Stomach smooth muscle (tissue), 2 donors: ENCODE data around the gene RPL31.

Source experiments
- H3K27ac ChIP-seq: one replicate; pipeline ENCODE4 v1.7.0; 2013; ENCODE audit warnings: mild to moderate bottlenecking, low read length, inconsistent platforms
- H3K27me3 ChIP-seq, 2 donors: one replicate each; pipeline ENCODE4 v1.7.0; 2013; ENCODE audit warnings: low read length in 2 of 2; ENCODE audit not compliant: insufficient read depth in 2 of 2, control insufficient read depth in 1 of 2
- H3K36me3 ChIP-seq, 2 donors: one replicate each; pipeline ENCODE4 v1.7.0; 2013; ENCODE audit warnings: low read length in 2 of 2; ENCODE audit not compliant: control insufficient read depth in 2 of 2, insufficient read depth in 2 of 2
- H3K4me1 ChIP-seq: one replicate; pipeline ENCODE4 v1.7.0; 2013; ENCODE audit warnings: low read length; ENCODE audit not compliant: control insufficient read depth, insufficient read depth
- H3K4me3 ChIP-seq, 2 donors: one replicate each; pipeline ENCODE4 v1.7.0; 2013; ENCODE audit warnings: low read length in 2 of 2
- H3K9ac ChIP-seq, 2 donors: one replicate each; pipeline ENCODE4 v1.7.0; 2013; ENCODE audit warnings: low read length in 2 of 2, mild to moderate bottlenecking in 1 of 2
- H3K9me3 ChIP-seq, 2 donors: one replicate each; pipeline ENCODE4 v1.7.0; 2013; ENCODE audit warnings: low read length in 2 of 2; ENCODE audit not compliant: control insufficient read depth in 2 of 2
- donor health status: healthy.
- donor health status: Pancreatic carcinoma.

Gene RPL31

DNA sequence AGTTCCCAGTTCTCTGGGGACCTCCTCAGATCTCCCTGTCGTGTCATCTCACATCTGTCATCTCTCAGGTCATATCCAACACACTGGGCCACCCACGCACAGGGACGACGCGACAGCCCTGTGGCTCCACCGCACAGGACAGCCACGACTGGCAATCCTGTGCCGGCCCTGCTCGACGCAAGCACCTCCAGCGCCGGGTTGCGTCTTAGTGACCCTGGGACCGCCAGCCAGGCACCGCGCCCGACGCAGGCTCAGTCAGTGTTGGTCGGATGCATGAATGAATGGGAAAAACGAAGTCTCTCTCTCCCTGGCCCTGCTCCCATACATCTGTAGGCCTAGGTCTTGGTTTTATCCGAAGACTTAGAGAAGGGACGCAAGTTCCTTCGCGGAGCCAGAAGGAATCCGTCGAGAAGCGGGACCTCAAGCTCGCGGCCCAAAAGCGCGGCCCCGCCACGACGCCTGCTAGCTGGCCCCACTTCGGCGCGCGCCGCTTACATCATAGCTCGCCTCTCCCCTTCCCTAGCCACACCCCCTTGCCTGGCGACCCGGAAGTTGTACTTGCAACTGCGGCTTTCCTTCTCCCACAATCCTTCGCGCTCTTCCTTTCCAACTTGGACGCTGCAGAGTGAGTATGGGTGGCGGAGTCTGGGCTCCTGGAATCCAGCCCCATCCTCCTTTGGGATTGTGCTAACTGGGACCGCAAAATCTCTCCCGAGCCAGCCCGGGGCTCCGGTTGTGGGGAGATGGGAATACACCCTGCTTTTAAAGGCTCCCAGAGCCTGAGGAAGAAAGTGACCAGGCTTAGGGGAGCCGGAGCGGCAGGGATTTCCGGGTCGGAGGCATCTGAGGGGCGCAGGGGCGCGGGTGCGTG lies at the start of gene RPL31:
Gene RPL31 (plus strand): TSS at position 599 of the 871 bp plus-strand sequence. CDS start 413 bp downstream, outside the sequence.
- Histone ChIP-seq H3K9me3 (no peaks in the 10 kb centered on the region), H3K4me1 (peaks cover 21% of the 10 kb centered on the region), H3K9ac (peak within 1 kb of the TSS; percentile 94 to 95), H3K4me3 (peak within 1 kb of the TSS; percentile 91 to 93), H3K36me3 (peaks cover 34 to 36% of the 10 kb centered on the region in 2 donors), H3K27ac (peak within 1 kb of the TSS; percentile 86), H3K27me3 (no peaks in the 10 kb centered on the region)

DNA sequence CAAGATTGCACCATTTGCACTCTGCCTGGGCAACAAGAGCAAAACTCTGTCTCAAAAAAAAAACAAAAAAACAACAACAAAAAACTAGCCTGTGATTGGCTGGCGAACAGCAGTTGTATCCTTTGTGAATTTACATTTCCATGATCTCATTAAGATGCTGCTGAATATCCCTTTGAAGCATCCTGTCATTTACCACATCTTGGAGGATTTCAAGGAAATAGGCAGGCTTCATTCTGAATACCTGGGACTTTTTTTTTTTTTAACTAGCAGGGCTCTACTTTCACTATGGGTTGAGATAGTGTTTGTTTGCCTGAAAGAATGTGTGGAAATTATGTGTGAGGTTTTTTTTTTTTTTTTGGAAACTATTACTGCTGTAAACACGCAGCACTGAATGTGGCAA lies 49.6 kb upstream of the RPL31 start:
- Histone ChIP-seq H3K9me3 (no peaks in the 10 kb centered on the region), H3K9ac (no peak overlapping the region), H3K4me3 (no peak overlapping the region), H3K27ac (no peak overlapping the region), H3K27me3 (no peaks in the 10 kb centered on the region), H3K36me3 (peaks cover 3 to 13% of the 10 kb centered on the region in 2 donors), H3K4me1 (no peaks in the 10 kb centered on the region)

DNA sequence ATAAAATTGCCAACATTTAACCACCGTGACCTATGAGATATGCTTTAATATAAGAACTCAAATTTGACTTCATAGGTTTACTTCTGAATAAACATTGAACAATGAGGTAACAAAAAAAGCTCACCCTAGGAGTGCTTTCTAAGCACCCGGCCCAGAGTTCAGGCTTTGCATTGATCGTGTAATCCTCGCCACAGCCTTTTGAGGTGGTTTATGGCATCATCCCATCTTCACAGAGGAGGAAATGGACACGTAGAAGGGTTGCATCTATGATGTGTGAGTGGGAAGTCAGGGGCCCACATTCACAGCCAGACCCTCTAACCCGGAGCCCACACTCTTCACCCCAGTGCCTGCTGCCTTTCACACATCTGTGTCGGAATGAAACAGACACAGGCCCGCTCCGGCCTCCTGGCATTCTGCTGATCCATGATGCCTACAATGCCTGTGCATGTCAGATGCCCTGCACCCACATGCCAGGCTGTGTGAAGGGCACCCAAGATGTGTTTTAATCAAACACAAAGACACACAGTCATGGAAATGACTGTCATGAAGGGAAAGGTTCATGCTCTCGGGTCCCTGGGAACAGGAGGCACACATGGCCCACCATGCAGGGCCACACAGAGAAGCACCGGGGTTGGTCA lies 48.6 kb upstream of the RPL31 start:
- H3K27ac ChIP-seq, result no peak overlapping the region
- H3K4me3 ChIP-seq, result no peak overlapping the region
- no peaks in the 10 kb centered on the region for H3K27me3 ChIP-seq
- H3K9ac ChIP-seq, result no peak overlapping the region
- peaks cover 8% of the 10 kb centered on the region for H3K4me1 ChIP-seq
- H3K36me3 ChIP-seq, result peaks cover 3 to 13% of the 10 kb centered on the region in 2 donors
- no peaks in the 10 kb centered on the region for H3K9me3 ChIP-seq

DNA sequence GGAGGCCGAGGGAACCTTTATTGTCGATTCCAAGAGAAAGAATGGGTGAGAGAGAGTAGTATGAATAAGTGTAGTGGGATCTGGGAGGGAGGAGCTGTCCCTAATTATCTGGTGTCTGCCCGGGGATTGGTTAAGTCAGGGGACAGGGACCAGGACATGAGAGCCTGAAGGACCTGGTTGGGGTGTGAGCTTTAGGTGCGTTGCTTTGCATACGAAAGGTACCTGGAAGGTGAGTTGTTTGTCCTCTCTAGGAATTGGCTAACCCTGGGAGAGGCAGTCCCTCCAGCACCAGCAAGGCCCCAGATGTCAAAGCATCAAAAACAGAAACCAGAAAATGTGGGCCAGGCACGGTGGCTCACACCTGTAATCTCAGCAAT lies 48.1 kb upstream of the RPL31 start:
- Histone ChIP-seq H3K36me3 (peaks cover 3 to 10% of the 10 kb centered on the region in 2 donors), H3K4me3 (no peak overlapping the region), H3K9me3 (no peaks in the 10 kb centered on the region), H3K4me1 (peaks cover 8% of the 10 kb centered on the region), H3K27ac (no peak overlapping the region), H3K9ac (no peak overlapping the region), H3K27me3 (no peaks in the 10 kb centered on the region)

DNA sequence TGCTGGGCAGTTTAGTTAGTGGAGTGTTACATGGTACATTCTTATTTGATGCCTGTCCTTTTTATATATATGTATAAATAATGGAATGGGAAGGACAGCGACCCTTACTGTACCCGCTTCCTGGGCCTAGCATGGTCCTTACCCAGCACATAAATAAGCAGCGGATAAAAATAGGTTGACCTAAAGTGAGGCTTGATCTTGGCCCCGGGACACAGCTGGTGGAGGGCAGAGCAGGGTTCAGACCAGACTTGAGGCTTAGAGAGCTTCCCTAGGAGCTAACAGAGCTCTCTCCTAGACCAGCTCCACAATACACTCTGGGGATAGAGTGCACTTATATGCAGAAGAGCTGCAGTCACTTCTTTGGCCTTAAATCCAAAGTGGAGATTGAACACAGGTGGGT lies 46.9 kb upstream of the RPL31 start:
- Histone ChIP-seq H3K27me3 (no peaks in the 10 kb centered on the region), H3K36me3 (peaks cover 0 to 3% of the 10 kb centered on the region in 2 donors), H3K27ac (no peak overlapping the region), H3K4me3 (no peak overlapping the region), H3K4me1 (peaks cover 8% of the 10 kb centered on the region), H3K9me3 (no peaks in the 10 kb centered on the region), H3K9ac (no peak overlapping the region)

DNA sequence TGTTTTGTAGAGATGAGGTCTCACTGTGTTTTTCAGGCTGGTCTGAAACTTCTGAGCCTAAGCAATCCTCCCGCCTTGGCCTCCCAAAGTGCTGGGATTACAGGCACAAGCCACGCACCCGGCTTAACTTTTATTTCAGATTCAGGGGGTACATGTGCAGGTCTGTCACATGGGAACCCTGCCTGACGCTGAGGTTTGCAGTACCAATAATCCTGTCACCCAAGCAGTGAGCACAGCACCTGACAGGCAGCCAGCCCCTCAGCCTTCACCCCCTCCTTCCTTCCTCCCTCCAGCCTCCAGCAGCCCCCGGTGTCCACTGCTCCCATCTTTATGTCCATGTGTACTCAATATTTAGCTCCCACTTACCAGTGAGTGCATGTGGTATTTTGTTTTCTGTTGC lies 46.0 kb upstream of the RPL31 start:
- Histone ChIP-seq H3K27me3 (no peaks in the 10 kb centered on the region), H3K4me3 (no peak overlapping the region), H3K4me1 (peaks cover 8% of the 10 kb centered on the region)

DNA sequence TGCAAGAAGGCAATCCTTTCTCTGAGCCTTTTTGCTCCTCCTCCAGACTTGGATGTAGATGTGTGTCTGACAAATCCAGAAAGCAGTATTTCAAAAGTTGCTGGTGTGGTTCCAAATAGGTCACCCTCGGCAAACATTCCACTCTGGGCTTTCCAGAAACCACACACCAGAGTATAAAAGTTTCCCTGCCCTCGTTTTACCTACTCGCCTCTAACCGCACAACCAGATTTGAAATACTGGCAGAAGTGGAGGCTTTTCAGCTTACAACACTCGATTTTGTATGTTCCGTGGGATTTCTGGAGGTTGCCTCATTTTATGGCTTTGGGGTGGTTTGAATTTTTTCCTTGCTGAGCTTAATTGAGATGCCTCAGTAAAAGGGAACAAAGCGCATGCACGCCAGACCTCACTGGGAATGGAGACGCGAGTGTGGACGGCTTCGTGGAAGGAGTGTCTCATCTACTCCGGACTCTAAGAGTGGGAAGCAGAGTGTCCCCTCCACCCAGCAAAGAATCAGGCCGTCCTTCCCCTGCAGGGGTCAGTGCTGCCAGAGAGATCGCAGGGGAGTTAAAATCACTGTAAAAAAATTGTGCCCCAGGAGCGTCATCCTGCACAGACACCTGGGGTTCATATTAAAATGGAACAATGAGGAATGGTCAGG lies 44.0 kb upstream of the RPL31 start:
- Histone ChIP-seq H3K9me3 (no peaks in the 10 kb centered on the region), H3K36me3 (peaks cover 0 to 3% of the 10 kb centered on the region in 2 donors), H3K9ac (no peak overlapping the region), H3K4me3 (no peak overlapping the region), H3K27ac (no peak overlapping the region), H3K4me1 (peaks cover 8% of the 10 kb centered on the region), H3K27me3 (no peaks in the 10 kb centered on the region)

More for the DNA sequence above, 46.0 kb upstream of the RPL31 start:
- Histone ChIP-seq H3K9ac (no peak overlapping the region), H3K36me3 (peaks cover 0 to 3% of the 10 kb centered on the region in 2 donors), H3K9me3 (no peaks in the 10 kb centered on the region), H3K27ac (no peak overlapping the region)

DNA sequence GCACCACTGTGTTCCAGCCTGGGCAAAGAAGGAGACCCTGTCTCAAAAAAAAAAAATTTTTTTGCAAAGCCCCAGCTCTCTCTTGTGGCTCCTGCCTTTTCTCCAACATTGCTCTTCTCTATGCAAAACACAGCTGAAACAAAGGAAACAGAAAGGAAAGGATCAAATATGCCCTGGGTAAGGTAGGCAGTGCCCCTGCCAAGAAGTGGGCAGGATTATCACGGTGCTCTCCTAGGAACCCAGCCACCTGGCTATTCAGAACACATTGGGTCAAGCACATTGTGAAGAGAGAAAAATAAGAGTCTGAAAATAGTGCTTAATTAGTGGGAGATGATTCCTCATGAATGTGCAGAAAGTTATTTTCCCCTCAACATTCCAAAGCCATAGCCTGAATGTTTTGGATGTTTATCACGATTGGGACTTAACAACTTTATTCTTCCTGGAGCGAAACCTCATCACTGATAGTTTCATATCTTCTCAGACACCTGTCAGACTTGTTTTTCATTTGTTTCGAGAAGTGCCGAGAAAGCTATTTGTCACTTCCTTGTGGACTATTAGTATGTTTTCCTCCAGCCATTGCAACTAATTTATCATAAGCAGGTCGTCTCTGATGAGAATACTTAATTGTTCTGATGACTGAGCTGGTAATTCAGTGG lies 42.7 kb upstream of the RPL31 start:
- Histone ChIP-seq H3K9me3 (no peaks in the 10 kb centered on the region), H3K27me3 (no peaks in the 10 kb centered on the region), H3K36me3 (no peaks in the 10 kb centered on the region), H3K4me3 (no peak overlapping the region), H3K9ac (no peak overlapping the region), H3K27ac (no peak overlapping the region), H3K4me1 (peaks cover 8% of the 10 kb centered on the region)

DNA sequence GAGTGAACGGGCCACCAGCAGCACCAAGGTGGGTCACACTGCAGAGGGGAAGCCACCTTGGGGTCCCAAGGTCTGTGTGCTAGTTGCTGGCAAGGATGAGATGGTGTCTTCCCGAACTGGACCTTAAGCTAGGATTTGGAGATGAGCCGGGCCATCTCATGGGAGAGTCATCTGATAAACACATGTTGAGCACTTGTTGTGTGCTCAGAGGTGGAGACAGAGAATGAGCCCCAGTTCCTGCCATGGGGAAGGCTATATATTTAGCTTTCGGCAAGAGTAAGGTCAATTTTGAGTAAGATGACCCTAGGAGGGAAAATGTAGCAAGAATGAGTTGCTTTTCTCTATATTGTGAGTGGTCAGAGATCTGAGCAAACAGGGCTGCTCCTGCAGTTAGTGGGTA lies 41.4 kb upstream of the RPL31 start:
- H3K27ac ChIP-seq, result no peak overlapping the region
- peaks cover 8% of the 10 kb centered on the region for H3K4me1 ChIP-seq

DNA sequence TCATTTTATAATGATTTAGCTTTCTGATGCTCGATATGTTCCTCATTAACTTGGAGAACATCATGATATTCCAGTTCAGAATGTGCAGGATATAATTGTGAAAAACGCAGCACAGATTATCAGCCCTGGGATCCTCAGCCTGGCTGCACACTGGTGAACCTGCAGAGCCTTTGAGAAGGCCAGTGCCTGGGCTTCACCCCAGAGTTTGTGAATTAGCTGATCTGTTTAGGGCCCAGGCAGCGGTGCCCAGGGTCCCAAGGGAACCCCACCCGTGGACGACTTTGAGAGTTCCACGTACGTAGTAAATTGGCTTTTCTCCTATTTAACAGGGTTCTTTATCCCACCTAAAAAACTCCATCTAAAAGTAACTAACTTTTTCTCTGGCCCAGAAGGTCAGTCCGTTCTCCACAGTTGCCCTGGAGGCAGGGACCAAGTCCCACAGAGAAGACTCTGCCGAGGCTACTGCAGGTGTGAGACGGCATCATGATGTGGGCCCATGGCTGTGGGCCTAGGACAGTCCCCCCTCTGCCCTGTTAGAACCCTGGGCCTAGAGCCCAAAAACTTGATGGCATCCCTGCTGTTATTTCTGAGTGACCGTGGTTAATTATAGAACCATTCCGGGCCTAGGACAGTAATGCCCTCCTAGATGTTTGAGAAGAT lies 39.6 kb upstream of the RPL31 start:
- Histone ChIP-seq H3K27ac (no peak overlapping the region), H3K36me3 (peaks cover 0 to 4% of the 10 kb centered on the region in 2 donors), H3K9ac (no peak overlapping the region), H3K27me3 (no peaks in the 10 kb centered on the region), H3K4me1 (peaks cover 8% of the 10 kb centered on the region), H3K9me3 (no peaks in the 10 kb centered on the region), H3K4me3 (no peak overlapping the region)

More for the DNA sequence above, 41.4 kb upstream of the RPL31 start:
- Histone ChIP-seq H3K4me3 (no peak overlapping the region), H3K9me3 (no peaks in the 10 kb centered on the region), H3K36me3 (peaks cover 0 to 2% of the 10 kb centered on the region in 2 donors), H3K27me3 (no peaks in the 10 kb centered on the region), H3K9ac (no peak overlapping the region)
